GM21529 (cell line): Measurements from ENCODE around the gene TMEM132C.

ENCODE experiments used
- ATAC-seq: cut with Tn5 transposase; IDR thresholded peaks from one replicate; pipeline ENCODE4 v1.9.1; 2021; ENCODE audit not compliant: unreplicated experiment

Gene TMEM132C

DNA sequence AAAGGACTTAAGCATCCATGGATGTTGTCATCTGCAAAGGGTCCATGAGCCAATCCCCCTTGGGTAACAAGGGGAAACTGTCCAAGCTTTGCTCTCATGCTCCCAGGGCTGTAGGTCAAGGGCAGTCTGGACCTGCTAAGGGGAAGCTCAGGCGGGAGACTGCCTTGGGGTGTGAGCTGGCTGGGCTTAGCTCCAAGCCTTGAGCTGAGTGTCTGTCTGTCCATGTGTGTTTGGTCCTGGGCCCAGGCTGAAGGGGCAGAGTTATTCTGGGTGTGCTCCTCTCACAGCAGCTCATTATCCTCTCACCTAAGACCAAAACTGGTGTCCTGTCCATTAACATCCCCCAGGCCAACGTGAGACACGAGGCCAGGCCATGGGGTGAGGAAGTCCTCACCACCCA, 282.0 kb downstream of the TMEM132C start:
- ATAC-seq: no peak

DNA sequence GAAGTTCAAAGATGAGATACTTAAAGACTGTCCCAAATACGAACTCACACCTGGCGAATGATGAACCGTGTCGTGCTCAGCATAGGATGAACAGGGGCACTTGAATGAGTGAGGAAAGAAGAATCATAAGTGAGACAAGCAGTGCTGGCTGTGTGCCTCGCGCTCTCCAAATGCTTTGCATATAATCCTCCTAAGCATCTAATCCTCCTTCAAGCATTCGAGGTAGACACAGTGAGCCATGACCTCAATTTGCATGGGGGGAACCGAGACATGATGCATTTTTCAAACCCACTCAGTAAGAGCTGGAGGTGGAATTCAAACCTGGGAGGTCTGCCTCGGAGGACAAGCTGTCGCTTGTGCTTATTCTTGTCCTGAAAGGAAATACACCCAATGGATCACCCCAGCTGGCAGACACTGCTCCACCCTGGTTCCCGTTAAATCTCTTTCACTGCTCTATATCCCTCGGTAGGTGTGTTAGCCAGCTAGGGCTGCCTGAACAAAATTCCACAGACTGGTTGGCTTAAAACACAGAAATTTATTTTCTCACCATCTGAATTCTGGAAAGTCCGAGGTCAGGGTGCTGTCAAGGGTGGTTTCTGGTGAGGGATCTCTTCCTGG, 282.7 kb downstream of the TMEM132C start:
- no peak for ATAC-seq

DNA sequence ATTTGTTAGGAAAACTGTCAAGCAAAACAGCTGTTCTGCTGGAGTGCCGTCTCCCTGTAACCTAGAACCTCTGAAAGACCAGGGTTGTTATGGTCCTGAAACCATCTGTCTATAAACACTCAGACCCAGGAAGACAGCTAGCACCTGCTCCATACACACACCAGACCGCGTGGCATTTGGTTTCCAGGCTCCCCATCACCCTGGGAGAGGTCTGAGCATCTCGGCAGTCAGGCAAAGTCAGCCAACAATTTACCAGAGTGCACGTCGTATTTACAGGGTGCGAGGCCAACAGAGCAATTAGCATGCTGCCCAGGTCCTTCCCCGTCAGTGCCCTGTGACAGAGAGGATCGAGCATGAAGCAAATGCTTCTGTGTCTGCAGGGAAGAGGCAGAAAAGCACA, 284.3 kb downstream of the TMEM132C start:
- no peak for ATAC-seq

- no peak for ATAC-seq
These were observed 287.8 kb downstream of the TMEM132C start for GRCh38 chr12:128554546-128555304.

- ATAC-seq: no peak
These were observed 290.3 kb downstream of the TMEM132C start for GRCh38 chr12:128557231-128557630.

- no peak for ATAC-seq
These were observed 298.0 kb downstream of the TMEM132C start for GRCh38 chr12:128564956-128565355.

DNA sequence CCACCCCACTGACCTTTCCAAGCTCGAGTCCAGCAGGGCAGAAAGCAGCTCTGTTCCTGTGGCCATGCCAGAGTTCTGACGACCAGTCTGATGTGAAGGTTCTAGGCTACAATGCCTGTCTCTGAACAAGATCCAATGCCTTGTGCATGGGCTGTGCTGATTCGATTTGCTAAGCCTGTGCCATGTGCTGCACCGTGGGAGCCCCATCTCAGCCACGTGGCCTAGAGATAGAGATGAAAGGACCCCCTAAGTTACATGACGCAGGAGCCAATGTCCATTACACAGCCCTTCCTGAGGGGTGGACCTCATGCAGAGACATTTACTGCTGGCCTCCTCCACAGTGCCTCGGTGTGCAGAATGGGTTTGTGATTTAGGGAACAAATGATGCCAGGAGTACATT, 300.8 kb downstream of the TMEM132C start:
- no peak for ATAC-seq

- peak; percentile 81 for ATAC-seq
These were observed 303.5 kb downstream of the TMEM132C start for GRCh38 chr12:128570191-128571065.

GRCh38 chr12:128571906-128572810, 305.2 kb downstream of the TMEM132C start:
- no peak for ATAC-seq

DNA sequence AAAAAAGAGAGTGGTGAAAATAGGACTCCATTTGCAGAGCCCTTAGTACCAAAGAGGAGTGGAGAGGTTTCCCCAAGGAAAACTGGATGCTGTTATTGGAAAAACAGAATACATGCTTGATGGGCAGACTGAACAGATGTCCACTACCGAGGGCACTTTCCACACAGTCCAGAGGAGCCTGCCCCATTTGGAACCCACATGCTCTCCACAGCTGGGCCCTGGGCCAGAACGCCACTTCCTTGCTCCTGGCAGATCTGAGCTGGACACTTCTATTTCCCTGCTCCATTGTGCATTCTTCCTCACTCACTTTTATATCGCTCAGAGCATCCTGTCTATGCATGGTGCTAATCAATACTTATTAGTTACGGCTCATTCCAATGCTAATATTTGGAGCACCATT, 306.9 kb downstream of the TMEM132C start:
- ATAC-seq: no peak

DNA sequence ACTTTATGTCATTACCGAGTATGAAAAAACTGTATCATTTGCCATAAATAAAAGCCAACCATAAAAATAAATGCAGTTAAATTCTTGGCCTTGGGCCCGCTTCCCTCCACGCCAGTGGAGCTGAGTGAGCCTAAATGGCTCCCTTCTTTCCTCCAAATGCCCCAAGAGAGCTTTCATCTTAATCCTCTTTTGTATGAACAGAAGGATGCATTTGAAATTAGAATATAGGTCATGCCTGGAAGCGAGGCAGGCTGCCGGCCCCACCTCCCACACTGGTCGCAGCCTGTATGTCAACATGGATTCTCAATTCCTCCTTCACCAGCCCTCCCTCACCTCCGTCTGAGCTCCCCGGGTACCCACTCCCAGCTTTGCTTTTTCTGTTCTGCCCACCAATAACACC, 311.1 kb downstream of the TMEM132C start:
- no peak for ATAC-seq

DNA sequence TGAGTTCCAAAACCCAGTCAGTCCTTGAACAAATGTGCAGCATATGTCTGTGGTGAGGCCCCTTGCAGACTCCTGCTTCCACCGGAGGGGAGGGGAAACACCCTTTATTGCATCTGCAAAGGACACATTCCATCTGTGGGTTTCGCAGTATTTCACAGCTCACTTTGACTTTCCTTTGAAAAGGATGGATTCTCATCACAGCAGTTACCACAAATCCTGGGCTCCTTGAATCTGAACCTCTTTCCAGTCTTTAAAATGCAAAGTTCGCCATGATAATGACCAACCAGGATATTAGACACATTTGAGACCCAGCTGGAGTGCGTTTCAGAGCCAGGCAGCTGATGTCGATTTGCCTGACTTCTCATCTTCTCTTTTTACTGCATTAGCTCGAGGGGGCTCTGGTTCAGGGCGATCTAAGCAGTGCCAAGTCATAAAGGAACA, 314.4 kb downstream of the TMEM132C start:
- no peak for ATAC-seq

GRCh38 chr12:128583453-128583852, 316.5 kb downstream of the TMEM132C start:
- ATAC-seq: no peak

DNA sequence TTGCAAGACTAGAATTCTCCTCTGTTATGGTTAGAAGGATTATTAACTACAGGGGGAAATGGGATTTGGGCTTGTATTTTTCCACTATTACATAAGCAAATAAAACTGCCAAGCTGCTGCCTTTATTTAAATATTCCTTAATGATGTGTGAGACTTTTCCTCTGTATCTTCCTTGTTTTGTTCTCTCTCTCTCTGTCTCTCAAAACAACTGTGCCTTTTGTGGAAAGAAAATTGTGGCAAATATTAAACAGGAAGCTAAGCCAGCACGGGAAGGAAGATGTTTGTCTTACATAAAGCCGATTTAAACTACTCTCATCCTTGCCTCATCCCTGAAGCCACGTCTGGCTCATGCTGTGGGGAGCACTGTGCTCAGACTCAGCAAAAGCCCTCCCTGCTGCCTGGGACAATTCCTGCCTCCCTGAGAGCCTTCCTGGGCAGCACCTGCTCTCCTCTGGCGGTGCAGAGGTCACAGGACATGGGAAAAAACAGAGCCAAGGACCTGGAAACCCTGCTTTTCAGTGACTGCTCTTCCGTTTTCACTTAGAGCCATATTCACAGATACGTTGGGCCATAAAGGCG, 319.6 kb downstream of the TMEM132C start:
- no peak for ATAC-seq

DNA sequence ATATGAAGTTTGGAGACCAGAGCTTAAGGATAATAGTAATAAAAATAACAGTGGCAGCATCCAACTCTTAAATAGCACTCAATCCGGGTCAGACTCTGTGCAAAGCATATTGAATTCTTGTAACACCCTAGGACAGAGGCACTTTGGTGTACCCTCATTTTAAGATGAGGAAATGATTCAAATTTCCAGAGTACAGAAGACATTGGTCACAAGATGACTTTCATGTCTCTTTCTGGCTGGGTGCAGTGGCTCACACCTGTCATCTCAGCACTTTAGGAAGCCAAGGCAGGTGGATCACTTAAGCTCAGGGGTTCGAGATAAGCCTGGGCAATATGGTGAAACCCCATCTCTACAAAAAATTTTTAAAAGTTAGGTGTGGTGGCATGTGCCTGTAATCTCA, 320.9 kb downstream of the TMEM132C start:
- no peak for ATAC-seq

DNA sequence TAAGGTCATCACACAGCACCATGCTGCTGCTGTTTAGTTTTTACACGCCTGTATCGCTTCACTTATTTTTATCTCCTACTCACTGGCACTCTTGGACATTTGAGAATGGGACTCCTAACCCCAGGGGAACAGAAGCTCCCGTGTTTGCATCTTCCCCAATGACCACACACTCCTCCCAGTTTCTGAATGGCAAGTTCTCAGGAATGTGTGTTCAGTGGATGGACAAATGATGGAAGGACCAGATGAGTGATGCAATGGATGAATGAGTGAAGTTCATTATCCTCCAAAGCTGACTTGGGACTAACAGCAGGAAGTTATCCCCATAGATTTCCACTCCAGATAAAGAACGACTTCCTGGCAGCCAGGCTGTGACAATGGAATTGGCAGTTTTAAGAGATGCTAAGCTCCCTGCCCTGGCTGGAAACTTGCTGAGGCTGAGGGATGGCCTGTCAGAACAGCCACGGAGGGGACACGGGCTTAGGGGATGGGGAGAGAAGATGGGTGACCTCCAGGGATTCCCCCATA, 325.3 kb downstream of the TMEM132C start:
- no peak for ATAC-seq

GRCh38 chr12:128594521-128594920, 327.6 kb downstream of the TMEM132C start:
- ATAC-seq: no peak

DNA sequence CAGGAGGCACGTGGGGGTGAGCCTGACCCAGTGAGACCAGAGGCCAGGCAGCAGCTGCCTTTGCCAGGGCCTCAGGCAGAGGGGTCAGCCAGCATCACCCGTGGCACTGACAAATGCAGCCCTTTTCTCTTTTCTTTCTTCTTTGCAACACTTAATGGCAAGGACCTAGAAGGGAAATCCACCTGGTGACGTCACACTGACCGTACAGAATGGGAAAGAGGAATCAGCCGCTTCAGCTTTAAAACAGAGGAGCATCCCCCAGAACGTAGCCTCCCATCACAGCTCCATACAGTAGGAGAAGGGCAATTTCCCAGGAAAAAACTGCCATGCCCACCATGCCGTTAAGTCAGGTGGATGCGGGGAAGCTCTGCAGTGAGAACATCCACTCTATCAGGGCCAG, 328.6 kb downstream of the TMEM132C start:
- no peak for ATAC-seq

DNA sequence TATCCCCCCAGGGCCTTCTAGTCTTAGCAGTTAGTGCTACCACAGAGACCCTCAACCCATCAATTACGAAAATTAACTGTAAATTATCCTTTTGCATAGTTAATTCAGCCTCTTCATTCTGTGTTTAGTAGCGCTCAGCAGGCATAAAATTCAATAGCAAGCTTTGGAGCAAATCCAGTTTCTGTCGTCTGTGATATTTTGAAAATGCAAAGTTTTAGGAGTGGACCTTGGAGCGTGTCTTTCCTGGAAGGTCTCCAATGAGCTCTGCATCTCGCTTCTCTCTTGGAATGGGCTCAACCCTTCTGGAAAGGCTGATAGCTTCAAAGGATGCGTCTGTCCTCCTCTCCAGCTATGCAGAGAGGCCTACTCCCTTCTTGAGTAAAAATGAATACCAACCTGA, 333.9 kb downstream of the TMEM132C start:
- ATAC-seq: no peak

DNA sequence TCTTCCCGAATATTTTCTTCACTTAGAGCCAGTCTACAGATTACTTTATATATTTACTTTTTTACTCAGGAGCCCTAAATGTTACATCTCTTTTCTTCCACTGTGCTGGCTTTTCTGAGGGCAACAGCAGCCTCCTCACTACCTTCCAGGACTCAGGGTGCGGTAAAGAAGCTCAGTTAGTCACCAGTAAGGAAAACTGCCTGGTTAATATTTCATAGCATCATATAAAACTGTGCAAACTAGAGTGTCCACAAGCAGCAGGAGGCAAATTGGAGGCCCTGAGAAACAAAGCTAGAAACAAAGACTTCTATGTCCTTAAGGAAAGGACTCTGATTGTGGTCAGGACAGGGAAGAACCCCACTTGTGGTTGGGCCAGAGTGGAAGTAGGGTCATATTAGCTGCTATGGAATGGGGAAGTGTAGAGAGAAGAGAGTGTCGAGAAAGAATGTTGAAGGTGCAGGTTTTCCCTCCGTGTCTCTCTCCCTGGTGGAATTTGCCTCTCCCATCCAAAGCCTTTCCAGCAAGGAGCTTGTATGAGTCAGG, 336.7 kb downstream of the TMEM132C start:
- ATAC-seq: no peak
